Muscle of leg (tissue), 11 donors: Measurements from ENCODE around the gene TYR. TPM values are rescaled to one million over a fixed set of nuclear protein-coding genes. Genes with fewer than 3 reads are reported as not detected.
"Not testable (repeated sequence)": the region's sequence is repeated elsewhere in the genome, so short reads cannot be mapped to it uniquely, and the experiment has no call there.

Experiments
- DNase-seq: peaks from one replicate; pipeline ENCODE4 v3.0.0; 2013
- H3K27ac ChIP-seq: one replicate; pipeline ENCODE4 v1.5.1; 2013; ENCODE audit warnings: mild to moderate bottlenecking, low read length, control low read depth
- H3K27me3 ChIP-seq: one replicate; pipeline ENCODE4 v1.6.1; 2013; ENCODE audit warnings: low read length; ENCODE audit not compliant: control insufficient read depth, insufficient read depth
- H3K36me3 ChIP-seq: one replicate; pipeline ENCODE4 v1.6.1; 2013; ENCODE audit warnings: low read length; ENCODE audit not compliant: control insufficient read depth, insufficient read depth
- H3K4me1 ChIP-seq: one replicate; pipeline ENCODE4 v1.6.1; 2013; ENCODE audit warnings: low read length; ENCODE audit not compliant: control insufficient read depth, insufficient read depth
- H3K4me3 ChIP-seq: one replicate; pipeline ENCODE4 v1.5.1; 2013; ENCODE audit warnings: low read length, control low read depth
- H3K9me3 ChIP-seq: replicated peaks from 2 replicates; pipeline ENCODE4 v1.6.1; 2013; ENCODE audit warnings: low read depth, low read length; ENCODE audit not compliant: control insufficient read depth
- WGBS: methylation state at CpG from one replicate; pipeline ENCODE4 v1.1.5; 2013; ENCODE audit warnings: missing lambda C conversion rate; ENCODE audit not compliant: insufficient coverage; 5-methylcytosine and 5-hydroxymethylcytosine counted together
- polyA plus RNA-seq, 8 donors: library from polyadenylated mRNA; unstranded; fragments of 120-200 nt; gene quantifications; one replicate each; pipeline versions ENCODE4 v1.2.1 to v1.2.3, GENCODE V29; 2013; ENCODE audit warnings: inconsistent platforms in 1 of 8, low replicate concordance in 1 of 8; ENCODE audit not compliant: insufficient read length in 8 of 8, insufficient read depth in 1 of 8
- total RNA-seq: library from RNA; stranded (reverse); fragments of 120-200 nt; gene quantifications from one replicate; pipeline ENCODE4 v1.2.4, GENCODE V29; 2013

TYR gene
- total and polyA plus RNA-seq, 9 donors, result 0.08 to 1.5 TPM; not detected in 7

DNA sequence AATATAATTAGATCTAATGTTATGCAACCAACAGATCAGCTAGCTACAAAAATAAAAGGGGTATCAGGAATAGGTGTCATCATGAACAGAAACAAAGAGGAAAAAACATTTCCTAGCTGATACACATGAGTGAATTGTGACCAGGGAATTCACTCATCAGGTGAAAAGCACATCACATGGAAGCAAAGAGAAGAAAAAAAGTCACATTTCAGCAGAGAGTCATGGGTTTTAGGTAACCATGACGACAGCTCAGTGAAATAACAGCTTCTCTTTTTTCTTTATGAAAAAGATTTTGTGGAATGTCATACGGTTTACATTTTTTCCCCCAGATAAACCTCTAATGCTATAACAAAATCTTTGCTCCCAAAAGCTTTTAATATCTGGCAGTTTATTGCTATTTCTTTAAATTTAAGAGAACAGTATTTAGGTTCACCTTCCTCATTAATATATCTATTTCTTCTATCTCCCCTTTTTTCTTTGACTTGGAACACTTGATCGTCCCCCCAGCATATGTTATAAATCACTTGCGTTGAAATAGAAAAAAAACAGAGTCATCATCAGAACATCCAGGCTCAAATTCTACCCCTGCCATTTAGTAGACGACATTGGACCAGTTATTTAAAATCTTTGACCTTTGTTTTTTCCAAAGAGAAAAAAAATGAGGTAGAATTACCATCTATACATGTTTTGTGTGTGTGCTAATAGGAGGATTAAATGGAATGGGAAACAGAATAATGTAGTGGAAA is 5.3 kb downstream of the TYR start:
- H3K27ac ChIP-seq, result no peak overlapping the region
- no CpG with 5 or more reads among the region's 5 CpGs for WGBS
- peak; percentile 62 for DNase-seq

DNA sequence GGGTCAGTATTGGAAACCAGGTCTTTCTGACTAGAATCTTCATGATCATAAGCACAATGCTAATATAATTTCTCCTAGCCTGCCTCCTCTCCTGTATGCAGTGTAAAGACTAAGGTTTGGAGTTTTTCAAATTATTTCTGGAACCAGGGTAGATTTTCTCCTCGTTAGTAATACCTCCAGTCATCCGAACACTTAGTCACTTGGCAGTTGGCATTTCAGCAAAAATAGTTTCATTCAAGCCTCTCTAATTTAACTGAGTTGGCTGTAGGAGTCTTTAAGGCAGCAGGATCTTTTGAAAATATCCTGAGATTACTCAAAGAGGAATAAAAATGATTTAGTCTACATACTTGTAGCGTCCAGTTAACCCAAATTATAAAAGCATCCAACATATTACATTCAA is 6.3 kb downstream of the TYR start:
- no CpG with 5 or more reads among the region's 3 CpGs for WGBS
- Histone ChIP-seq H3K4me1 (no peaks in the 10 kb centered on the region), H3K4me3 (no peak overlapping the region), H3K9me3 (no peaks in the 10 kb centered on the region), H3K36me3 (no peaks in the 10 kb centered on the region), H3K27me3 (no peaks in the 10 kb centered on the region), H3K27ac (no peak overlapping the region)
- DNase-seq, result no peak

More for the DNA sequence above, 5.3 kb downstream of the TYR start:
- Histone ChIP-seq H3K36me3 (no peaks in the 10 kb centered on the region), H3K9me3 (no peaks in the 10 kb centered on the region), H3K4me3 (no peak overlapping the region), H3K4me1 (no peaks in the 10 kb centered on the region), H3K27me3 (no peaks in the 10 kb centered on the region)

DNA sequence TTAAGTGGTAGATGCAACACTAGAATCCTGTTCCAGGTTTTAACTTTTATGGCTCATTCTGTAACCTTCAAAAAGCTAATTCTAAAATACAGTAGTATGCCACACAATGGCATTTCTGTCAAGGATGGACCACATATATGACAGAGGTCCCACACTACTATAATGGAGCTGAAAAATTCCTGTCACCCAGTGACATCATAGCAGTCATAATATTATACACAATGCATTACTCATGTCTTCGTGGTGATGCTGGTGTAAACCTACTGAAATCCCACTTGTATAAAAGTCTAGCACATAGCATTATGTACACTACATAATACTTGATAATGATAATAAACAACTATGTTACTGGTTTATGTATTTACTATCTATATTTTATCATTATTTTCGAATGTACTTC is 12.1 kb downstream of the TYR start:
- H3K4me3 ChIP-seq, result no peak overlapping the region
- no CpG with 5 or more reads among the region's 2 CpGs for WGBS
- DNase-seq, result no peak
- no peaks in the 10 kb centered on the region for H3K4me1 ChIP-seq
- H3K27ac ChIP-seq, result no peak overlapping the region
- no peaks in the 10 kb centered on the region for H3K27me3 ChIP-seq
- no peaks in the 10 kb centered on the region for H3K9me3 ChIP-seq
- no peaks in the 10 kb centered on the region for H3K36me3 ChIP-seq

DNA sequence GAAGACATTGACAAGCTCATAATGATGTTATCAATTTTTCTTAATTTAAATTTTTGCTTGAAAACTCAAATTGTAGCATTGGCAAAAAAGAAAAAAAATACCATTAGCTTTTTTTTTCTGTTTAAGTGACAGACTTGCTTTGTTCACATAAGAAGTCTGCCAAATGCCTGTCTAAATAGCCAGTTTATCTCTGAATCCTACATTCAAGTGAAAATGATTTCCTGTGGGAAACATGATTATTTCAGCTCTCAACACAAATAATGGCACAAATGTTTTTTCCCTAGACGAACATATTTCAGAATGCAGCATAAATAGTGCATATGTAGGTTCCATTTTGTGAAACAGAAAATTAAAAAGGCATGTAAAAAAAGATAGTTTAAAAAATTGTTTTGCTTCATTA is 23.5 kb downstream of the TYR start:
- peak; percentile 10 for DNase-seq
- Histone ChIP-seq H3K4me3 (no peak overlapping the region), H3K36me3 (no peaks in the 10 kb centered on the region), H3K4me1 (no peaks in the 10 kb centered on the region), H3K9me3 (no peaks in the 10 kb centered on the region), H3K27me3 (no peaks in the 10 kb centered on the region), H3K27ac (no peak overlapping the region)
- no CpG with 5 or more reads among the region's 1 CpG for WGBS

DNA sequence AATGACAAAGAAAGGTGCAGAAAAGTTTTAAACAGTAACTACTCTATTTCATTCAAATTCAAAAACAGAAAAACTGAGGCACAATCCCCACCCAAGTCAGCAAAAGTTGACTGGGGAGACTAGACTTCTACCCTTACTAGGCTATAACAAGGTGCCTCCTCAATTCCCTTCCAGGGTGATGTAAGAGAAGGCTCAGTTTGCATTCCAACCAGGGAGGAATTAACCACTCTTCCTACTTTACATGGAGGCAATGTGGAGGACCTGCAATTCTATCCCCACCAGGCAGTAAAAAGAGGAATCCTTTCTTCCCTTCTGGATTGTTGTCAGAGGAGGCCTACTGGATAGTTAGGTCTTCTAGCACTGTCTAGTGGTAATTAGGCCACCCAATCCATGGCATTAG is 26.1 kb downstream of the TYR start:
- Histone ChIP-seq H3K36me3 (no peaks in the 10 kb centered on the region), H3K27ac (no peak overlapping the region), H3K4me1 (no peaks in the 10 kb centered on the region), H3K9me3 (no peaks in the 10 kb centered on the region), H3K4me3 (no peak overlapping the region), H3K27me3 (no peaks in the 10 kb centered on the region)
- no peak for DNase-seq

DNA sequence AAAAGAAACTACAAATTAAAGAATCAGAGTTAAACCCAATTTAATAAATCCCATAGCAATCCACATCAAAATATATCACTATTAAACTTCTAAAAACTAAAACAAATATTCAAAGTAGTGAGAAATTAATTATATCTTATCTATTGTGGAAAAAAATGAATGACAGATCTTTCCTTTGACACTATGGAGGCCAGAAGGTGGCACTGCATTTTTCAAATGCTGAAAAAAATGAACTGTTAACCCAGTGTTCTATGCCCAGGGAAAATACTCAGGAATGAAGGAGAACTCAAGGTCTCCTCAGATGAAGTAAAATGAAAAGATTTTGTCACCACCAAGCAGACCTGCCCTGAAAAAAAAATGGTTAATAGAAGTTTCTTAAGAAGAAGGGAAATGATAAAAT is 27.7 kb downstream of the TYR start:
- no peaks in the 10 kb centered on the region for H3K4me1 ChIP-seq
- H3K27ac ChIP-seq, result no peak overlapping the region
- H3K9me3 ChIP-seq, result no peaks in the 10 kb centered on the region
- no peak for DNase-seq
- H3K36me3 ChIP-seq, result no peaks in the 10 kb centered on the region
- H3K4me3 ChIP-seq, result no peak overlapping the region
- H3K27me3 ChIP-seq, result no peaks in the 10 kb centered on the region

DNA sequence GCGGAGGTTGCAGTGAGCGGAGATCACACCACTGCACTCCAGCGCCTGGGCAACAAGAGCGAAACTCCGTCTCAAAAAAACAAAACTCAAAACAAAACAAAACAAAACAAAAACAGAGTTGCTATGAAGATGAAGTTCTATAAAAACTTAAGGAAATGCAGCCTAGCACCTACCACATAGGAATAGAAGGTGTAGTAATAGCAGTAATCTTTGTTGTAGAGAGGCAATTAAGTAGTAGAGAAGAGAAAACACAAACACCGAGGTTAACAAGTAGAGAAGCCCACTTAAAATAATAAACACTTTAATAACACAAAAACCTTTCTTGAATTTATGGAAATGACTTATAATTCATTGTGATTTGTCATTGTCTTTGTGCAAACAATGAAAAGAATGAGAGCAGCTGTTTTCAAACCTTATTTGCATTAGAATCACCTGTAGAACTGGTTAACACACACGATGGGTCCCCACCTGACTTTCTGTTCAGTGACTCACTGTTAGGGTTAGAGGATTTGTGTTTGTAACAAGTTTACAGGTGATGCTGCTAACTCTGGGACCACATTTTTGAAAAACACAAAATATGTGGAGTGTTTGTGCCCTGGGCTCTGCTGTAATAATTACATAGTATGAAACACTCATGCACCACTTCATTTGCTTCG is 43.1 kb downstream of the TYR start:
- H3K36me3 ChIP-seq, result no peaks in the 10 kb centered on the region
- H3K4me3 ChIP-seq, result no peak overlapping the region
- H3K27me3 ChIP-seq, result no peaks in the 10 kb centered on the region
- H3K27ac ChIP-seq, result no peak overlapping the region
- 50% methylated on average over 1 of the region's 8 CpGs for WGBS
- no peaks in the 10 kb centered on the region for H3K4me1 ChIP-seq
- DNase-seq, result no peak
- no peaks in the 10 kb centered on the region for H3K9me3 ChIP-seq

DNA sequence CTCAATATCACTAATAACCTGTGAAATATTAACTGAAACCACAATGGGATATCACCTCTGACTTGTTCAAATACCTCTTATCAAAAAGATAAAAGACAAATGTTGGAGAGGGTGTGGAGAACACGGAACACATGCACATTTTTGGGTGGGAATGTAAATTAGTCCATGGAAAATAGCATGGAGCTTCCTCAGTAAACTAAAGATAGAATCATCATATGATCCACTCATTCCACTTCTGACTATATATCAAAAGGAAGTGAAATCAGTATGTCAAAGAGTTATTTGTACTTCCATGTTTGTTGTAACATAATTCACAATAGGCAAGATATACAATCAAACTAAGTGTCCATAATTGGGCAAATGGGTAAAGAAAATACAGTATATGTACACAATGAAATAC is 57.4 kb downstream of the TYR start:
- no CpG with 5 or more reads among the region's 1 CpG for WGBS
- Histone ChIP-seq H3K4me3 (no peak overlapping the region), H3K4me1 (no peaks in the 10 kb centered on the region), H3K9me3 (no peaks in the 10 kb centered on the region), H3K27me3 (no peaks in the 10 kb centered on the region), H3K36me3 (no peaks in the 10 kb centered on the region), H3K27ac (no peak overlapping the region)
- DNase-seq, result no peak

DNA sequence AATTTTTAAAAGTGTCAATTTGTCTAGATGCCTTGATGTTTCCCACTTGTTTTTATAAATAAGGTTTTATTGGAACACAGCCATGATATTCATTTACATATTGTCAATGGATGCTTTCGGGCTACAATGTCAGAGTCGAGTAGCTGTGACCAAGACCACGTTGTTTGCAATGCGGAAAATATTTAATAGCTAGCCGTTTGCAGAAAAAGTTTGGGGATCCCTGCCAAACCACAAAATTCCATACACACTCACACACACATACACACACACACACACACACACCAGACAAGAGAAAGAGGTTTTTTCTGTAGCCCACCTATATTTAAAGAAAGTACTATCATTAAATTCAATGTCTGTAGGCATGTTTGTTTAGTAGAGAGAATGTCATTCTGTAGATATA is 58.3 kb downstream of the TYR start:
- no peak overlapping the region for H3K27ac ChIP-seq
- H3K4me3 ChIP-seq, result no peak overlapping the region
- H3K9me3 ChIP-seq, result no peaks in the 10 kb centered on the region
- H3K27me3 ChIP-seq, result no peaks in the 10 kb centered on the region
- DNase-seq, result no peak
- H3K4me1 ChIP-seq, result no peaks in the 10 kb centered on the region
- no CpG with 5 or more reads among the region's 5 CpGs for WGBS
- no peaks in the 10 kb centered on the region for H3K36me3 ChIP-seq

DNA sequence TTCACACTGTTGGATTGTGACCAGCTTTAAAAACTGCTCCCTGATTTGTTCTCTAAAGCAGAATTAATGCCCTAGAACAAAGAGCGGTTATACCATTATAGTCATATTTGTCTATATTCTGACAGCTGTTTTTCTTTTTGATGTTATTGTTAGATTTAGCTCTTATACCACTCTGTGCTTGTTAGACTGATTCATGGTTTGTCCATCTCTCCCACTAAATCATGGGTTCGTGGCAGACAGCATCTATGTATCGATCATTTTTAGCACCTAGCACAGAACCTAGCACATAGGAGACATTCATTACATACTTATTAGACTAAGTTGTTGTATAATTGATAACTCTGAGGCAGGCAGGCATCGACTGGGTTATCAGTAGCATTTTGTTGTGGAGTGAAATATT is 69.3 kb downstream of the TYR start:
- no CpG with 5 or more reads among the region's 4 CpGs for WGBS
- H3K36me3 ChIP-seq, H3K9me3 ChIP-seq, DNase-seq, H3K27me3 ChIP-seq, H3K27ac ChIP-seq, H3K4me1 ChIP-seq, H3K4me3 ChIP-seq: not testable (repeated sequence)

DNA sequence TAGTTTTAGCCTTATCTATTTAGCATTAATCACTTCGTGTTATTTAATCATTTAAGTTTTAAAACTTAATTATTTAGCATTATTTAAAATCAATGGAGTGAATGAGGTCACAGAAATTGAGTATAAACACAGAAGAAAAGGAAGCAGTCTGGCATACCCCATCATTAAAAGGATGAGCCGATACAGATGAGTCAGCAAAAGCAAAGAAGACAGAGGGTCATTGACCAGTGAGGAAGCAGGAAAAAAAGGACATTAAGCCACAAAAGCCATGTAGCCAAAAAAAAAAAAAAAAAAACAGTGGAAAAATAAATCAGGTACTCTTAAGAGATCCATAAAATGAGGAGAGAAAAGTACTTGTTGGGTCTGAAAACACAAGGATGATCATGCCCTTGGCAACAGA is 71.5 kb downstream of the TYR start:
- Histone ChIP-seq H3K4me3 (no peak overlapping the region), H3K27me3 (no peaks in the 10 kb centered on the region), H3K36me3 (no peaks in the 10 kb centered on the region), H3K27ac (no peak overlapping the region), H3K9me3 (no peaks in the 10 kb centered on the region), H3K4me1 (no peaks in the 10 kb centered on the region)
- no CpG with 5 or more reads among the region's 2 CpGs for WGBS
- no peak for DNase-seq
